Measurements from ENCODE around the gene EFS. TPM values are rescaled to one million over a fixed set of nuclear protein-coding genes. Genes with fewer than 3 reads are reported as not detected.
A peak's percentile ranks its signal among the peaks of the same experiment; 100 is the strongest.

The EFS gene
- total and polyA plus RNA-seq, 2 experiments from 2014 or later: 9.7 to 21.9 TPM

DNA sequence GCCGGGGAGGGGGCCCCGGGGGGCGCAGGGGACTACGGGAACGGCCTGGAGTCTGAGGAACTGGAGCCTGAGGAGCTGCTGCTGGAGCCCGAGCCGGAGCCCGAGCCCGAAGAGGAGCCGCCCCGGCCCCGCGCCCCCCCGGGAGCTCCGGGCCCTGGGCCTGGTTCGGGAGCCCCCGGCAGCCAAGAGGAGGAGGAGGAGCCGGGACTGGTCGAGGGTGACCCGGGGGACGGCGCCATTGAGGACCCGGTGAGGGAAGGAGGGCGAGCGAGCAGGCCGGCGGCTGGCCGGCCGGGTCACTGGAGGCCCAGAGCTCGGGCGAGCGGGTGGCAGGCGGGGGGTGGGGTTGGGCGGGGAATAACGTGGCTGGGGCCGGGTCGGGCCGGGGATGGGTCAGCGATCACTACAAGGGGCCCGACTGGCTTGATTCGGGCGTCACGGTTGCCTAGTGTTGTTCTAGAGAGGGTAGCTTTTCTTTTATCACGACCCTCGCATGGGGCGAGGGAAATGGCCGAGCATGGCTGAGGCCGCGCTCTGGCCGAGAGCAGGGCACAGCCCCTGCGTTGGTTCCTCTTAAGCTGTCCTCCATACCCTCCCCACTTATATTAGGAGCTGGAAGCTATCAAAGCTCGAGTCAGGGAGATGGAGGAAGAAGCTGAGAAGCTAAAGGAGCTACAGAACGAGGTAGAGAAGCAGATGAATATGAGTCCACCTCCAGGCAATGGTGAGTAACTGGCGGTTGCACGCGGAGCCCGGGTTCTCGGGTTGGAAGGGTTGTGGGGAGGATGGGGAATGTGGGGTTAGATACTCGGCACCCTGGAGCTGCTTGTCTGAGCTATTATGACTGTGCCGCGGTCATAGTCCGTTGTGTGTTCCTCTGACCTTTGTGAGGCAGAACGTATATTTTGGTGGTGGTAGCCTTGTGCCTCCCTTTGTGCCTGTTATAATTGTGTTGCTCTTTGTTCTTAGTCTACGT is 43.1 kb downstream of the EFS start:
- H3K36me3 ChIP-seq (replicated peaks; ENCODE audit: insufficient read depth, low read depth): no peaks in the 10 kb centered on the region
- DNase-seq (ENCODE audit: low spot score): peak; percentile 66
- WGBS (ENCODE audit: low lambda C conversion rate, missing lambda C conversion rate): under 1% methylated on average over 45 of the region's 64 CpGs
- peak overlapping the region; percentile 59 for H2AFZ ChIP-seq
- peak overlapping the region; percentile 97 for H3K27ac ChIP-seq
- H3K4me1 ChIP-seq (ENCODE audit: insufficient read depth): peaks cover 14% of the 10 kb centered on the region
- H3K79me2 ChIP-seq: peaks cover 28% of the 10 kb centered on the region
- H4K20me1 ChIP-seq (ENCODE audit: insufficient read depth, poor library complexity, severe bottlenecking): peaks cover 12% of the 10 kb centered on the region
- H3K9me3 ChIP-seq (ENCODE audit: low read depth): no peaks in the 10 kb centered on the region
- peak overlapping the region; percentile 95 for H3K4me3 ChIP-seq
- no peak for TF ChIP-seq EZH2phosphoT487 (IDR thresholded peaks at IDR 0.05; ENCODE audit: low read depth, severe bottlenecking, unreplicated experiment)
- peak; percentile 5 for TF ChIP-seq CTCF (IDR thresholded peaks at IDR 0.05; ENCODE audit: poor library complexity)
- no peaks in the 10 kb centered on the region for H3K9me2 ChIP-seq (replicated peaks; ENCODE audit: insufficient read depth)
- no peaks in the 10 kb centered on the region for H3K27me3 ChIP-seq
- H3K4me2 ChIP-seq: peak overlapping the region; percentile 91

- Histone ChIP-seq H3K27me3 (no peaks in the 10 kb centered on the region), H3K4me1 (ENCODE audit: insufficient read depth) (peaks cover 14% of the 10 kb centered on the region), H3K79me2 (peaks cover 28% of the 10 kb centered on the region), H3K27ac (peak within 1 kb of the TSS; percentile 97), H4K20me1 (ENCODE audit: insufficient read depth, poor library complexity, severe bottlenecking) (peaks cover 12% of the 10 kb centered on the region), H3K36me3 (replicated peaks; ENCODE audit: insufficient read depth, low read depth) (no peaks in the 10 kb centered on the region), H3K4me2 (peak within 1 kb of the TSS; percentile 91), H3K4me3 (peak within 1 kb of the TSS; percentile 95), H3K9me3 (ENCODE audit: low read depth) (no peaks in the 10 kb centered on the region), H2AFZ (peak within 1 kb of the TSS; percentile 59), H3K9me2 (replicated peaks; ENCODE audit: insufficient read depth) (no peaks in the 10 kb centered on the region)
- peak; percentile 100 for DNase-seq (ENCODE audit: low spot score)
- 8% methylated on average over 45 of the region's 63 CpGs for WGBS (ENCODE audit: low lambda C conversion rate, missing lambda C conversion rate)
- no peak for TF ChIP-seq EZH2phosphoT487 (IDR thresholded peaks at IDR 0.05; ENCODE audit: low read depth, severe bottlenecking, unreplicated experiment)
- TF ChIP-seq EZH2 (IDR thresholded peaks at IDR 0.05; ENCODE audit: borderline replicate concordance): no peak
- TF ChIP-seq CTCF (IDR thresholded peaks at IDR 0.05; ENCODE audit: poor library complexity): no peak
Measured at GRCh38 chr14:23320584-23321571, 44.1 kb downstream of the EFS start, which contains the start of gene PABPN1. Gene PABPN1 (plus strand): TSS chr14:23321457. CDS start chr14:23321470, 13 bp downstream.

DNA sequence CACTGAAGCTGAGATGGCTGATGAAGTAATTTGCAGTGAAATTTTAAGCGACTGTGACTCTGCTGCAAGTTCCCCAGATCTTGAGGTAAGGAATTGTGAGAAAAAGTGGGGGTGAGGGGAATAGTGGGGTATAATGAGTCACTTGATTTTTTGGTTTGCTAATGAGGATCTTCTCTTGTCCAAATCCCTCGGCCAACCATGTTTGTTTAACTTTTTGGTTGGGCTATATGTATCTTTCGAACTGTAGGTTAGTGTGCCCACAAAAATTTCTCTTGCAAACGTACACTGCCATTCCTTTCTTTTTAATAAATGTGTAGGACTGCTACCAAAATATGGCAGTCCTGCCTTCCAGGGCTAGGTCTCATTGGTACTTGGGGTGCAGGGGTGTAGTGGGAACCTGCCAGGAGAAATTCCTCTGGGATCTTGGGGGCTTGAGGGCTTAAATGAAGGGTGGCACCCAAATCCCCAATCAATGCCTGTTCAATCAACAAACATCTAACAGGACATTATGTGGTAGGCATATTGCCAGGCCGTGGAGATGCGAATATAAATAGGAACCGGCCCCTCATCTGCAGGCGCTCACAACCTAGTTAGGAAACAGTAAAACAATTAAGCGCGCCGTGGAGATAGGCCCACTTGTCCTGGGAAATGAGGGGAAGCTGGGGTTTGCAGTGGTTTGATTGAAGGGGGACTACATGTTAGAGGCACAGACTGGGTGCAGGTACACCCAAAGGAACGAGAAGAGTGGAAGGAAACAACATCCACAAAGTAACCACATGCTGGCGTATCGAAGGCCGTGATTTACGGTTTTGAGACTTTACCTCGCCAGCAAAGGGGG is 45.0 kb downstream of the EFS start:
- H3K4me2 ChIP-seq: peak overlapping the region; percentile 69
- H3K79me2 ChIP-seq: peaks cover 28% of the 10 kb centered on the region
- DNase-seq (ENCODE audit: low spot score): no peak
- H3K9me3 ChIP-seq (ENCODE audit: low read depth): no peaks in the 10 kb centered on the region
- 98% methylated on average over 17 of the region's 17 CpGs for WGBS (ENCODE audit: low lambda C conversion rate, missing lambda C conversion rate)
- no peak for TF ChIP-seq EZH2 (IDR thresholded peaks at IDR 0.05; ENCODE audit: borderline replicate concordance)
- no peak for TF ChIP-seq CTCF (IDR thresholded peaks at IDR 0.05; ENCODE audit: poor library complexity)
- TF ChIP-seq EZH2phosphoT487 (IDR thresholded peaks at IDR 0.05; ENCODE audit: low read depth, severe bottlenecking, unreplicated experiment): no peak
- H2AFZ ChIP-seq: peak overlapping the region; percentile 20
- H3K27ac ChIP-seq: peak overlapping the region; percentile 93
- H4K20me1 ChIP-seq (ENCODE audit: insufficient read depth, poor library complexity, severe bottlenecking): peaks cover 12% of the 10 kb centered on the region
- H3K27me3 ChIP-seq: no peaks in the 10 kb centered on the region
- H3K9me2 ChIP-seq (replicated peaks; ENCODE audit: insufficient read depth): no peaks in the 10 kb centered on the region
- no peak overlapping the region for H3K4me3 ChIP-seq
- no peaks in the 10 kb centered on the region for H3K36me3 ChIP-seq (replicated peaks; ENCODE audit: insufficient read depth, low read depth)
- peaks cover 14% of the 10 kb centered on the region for H3K4me1 ChIP-seq (ENCODE audit: insufficient read depth)
